PFSK-1 (cell line): ENCODE data around the gene TBX4.

Source experiments
- POLR2AphosphoS5 ChIP-seq: IDR thresholded peaks from 2 replicates; pipeline ENCODE4 v1.6.1; 2012; ENCODE audit warnings: low read depth, mild to moderate bottlenecking, control low read depth, low read length, moderate library complexity
- SIN3A ChIP-seq: IDR thresholded peaks from 2 replicates; pipeline ENCODE4 v1.6.1; 2012; ENCODE audit warnings: mild to moderate bottlenecking, low read length, moderate library complexity, borderline replicate concordance; ENCODE audit not compliant: insufficient read depth
- TF ChIP-seq, protein P1 (sequence below), 2 experiments: IDR thresholded peaks; 2 replicates each; pipeline versions ENCODE4 v1.6.1 to v1.8.0; 2011 to 2012; ENCODE audit warnings: low read depth in 2 of 2, low read length in 2 of 2, control low read depth in 1 of 2, inconsistent platforms in 1 of 2, mild to moderate bottlenecking in 1 of 2, moderate library complexity in 1 of 2; ENCODE audit not compliant: insufficient read depth in 1 of 2

GRCh38 chr17:61425682-61426481, 26.3 kb upstream of the TBX4 start:
- TF ChIP-seq POLR2AphosphoS5 (no peak), SIN3A (no peak)
- TF ChIP-seq, protein P1, sequence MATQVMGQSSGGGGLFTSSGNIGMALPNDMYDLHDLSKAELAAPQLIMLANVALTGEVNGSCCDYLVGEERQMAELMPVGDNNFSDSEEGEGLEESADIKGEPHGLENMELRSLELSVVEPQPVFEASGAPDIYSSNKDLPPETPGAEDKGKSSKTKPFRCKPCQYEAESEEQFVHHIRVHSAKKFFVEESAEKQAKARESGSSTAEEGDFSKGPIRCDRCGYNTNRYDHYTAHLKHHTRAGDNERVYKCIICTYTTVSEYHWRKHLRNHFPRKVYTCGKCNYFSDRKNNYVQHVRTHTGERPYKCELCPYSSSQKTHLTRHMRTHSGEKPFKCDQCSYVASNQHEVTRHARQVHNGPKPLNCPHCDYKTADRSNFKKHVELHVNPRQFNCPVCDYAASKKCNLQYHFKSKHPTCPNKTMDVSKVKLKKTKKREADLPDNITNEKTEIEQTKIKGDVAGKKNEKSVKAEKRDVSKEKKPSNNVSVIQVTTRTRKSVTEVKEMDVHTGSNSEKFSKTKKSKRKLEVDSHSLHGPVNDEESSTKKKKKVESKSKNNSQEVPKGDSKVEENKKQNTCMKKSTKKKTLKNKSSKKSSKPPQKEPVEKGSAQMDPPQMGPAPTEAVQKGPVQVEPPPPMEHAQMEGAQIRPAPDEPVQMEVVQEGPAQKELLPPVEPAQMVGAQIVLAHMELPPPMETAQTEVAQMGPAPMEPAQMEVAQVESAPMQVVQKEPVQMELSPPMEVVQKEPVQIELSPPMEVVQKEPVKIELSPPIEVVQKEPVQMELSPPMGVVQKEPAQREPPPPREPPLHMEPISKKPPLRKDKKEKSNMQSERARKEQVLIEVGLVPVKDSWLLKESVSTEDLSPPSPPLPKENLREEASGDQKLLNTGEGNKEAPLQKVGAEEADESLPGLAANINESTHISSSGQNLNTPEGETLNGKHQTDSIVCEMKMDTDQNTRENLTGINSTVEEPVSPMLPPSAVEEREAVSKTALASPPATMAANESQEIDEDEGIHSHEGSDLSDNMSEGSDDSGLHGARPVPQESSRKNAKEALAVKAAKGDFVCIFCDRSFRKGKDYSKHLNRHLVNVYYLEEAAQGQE (IDR thresholded peaks at IDR 0.05; ENCODE audit: insufficient read depth in 1 of 2, low read depth in 2 of 2, low read length in 2 of 2): no peak
